Transverse colon (tissue), 4 donors: ENCODE measurements around the gene RBP4. TPM values are rescaled to one million over a fixed set of nuclear protein-coding genes. Genes with fewer than 3 reads are reported as not detected.

Experiments
- DNase-seq: peaks from one replicate; pipeline ENCODE4 v3.0.0-alpha.2; 2019
- H3K27ac ChIP-seq, 4 donors: fragments of 200-600 bp; sonication (generic); 2 replicates each; pipeline ENCODE4 v1.5.1; 2016 to 2018; ENCODE audit warnings: inconsistent platforms in 4 of 4
- H3K27me3 ChIP-seq: fragments of 200-600 bp; sonication (generic); 2 replicates; pipeline ENCODE4 v1.5.1; 2017; ENCODE audit warnings: inconsistent platforms
- H3K36me3 ChIP-seq, 4 donors: fragments of 200-600 bp; sonication (generic); 2 replicates each; pipeline ENCODE4 v1.5.1; 2017 to 2019; ENCODE audit warnings: inconsistent platforms in 4 of 4
- H3K4me1 ChIP-seq, 4 donors: fragments of 200-600 bp; sonication (generic); 2 replicates each; pipeline ENCODE4 v1.5.1; 2017 to 2020; ENCODE audit warnings: inconsistent platforms in 4 of 4
- H3K4me3 ChIP-seq, 4 donors: fragments of 200-600 bp; sonication (generic); 1 replicate in 1 of 4; 2 replicates in 3 of 4; pipeline versions ENCODE4 v1.5.1 to v1.6.1; 2017 to 2019; ENCODE audit warnings: inconsistent platforms in 4 of 4
- H3K9me3 ChIP-seq, 2 donors: fragments of 200-600 bp; sonication (generic); 2 replicates each; pipeline ENCODE4 v1.5.1; 2017 to 2019; ENCODE audit warnings: inconsistent platforms in 2 of 2
- CTCF ChIP-seq, 5 experiments: fragments of 200-600 bp in 3 of 5; fragments of 450-650 bp in 2 of 5; sonication (generic) in 3 of 5; IDR thresholded peaks; 1 replicate in 2 of 5; 2 replicates in 3 of 5; pipeline ENCODE4 v1.5.1; 2016 to 2017; ENCODE audit warnings: antibody characterized with exemption in 5 of 5, inconsistent platforms in 3 of 5, mild to moderate bottlenecking in 2 of 5, moderate library complexity in 1 of 5
- EP300 ChIP-seq: sonication (generic); formaldehyde crosslinking; IDR thresholded peaks from one replicate; pipeline ENCODE4 v1.6.1; 2017; ENCODE audit warnings: antibody characterized with exemption, low read depth
- POLR2A ChIP-seq: fragments of 450-650 bp; IDR thresholded peaks from one replicate; pipeline ENCODE4 v1.6.1; 2016; ENCODE audit warnings: antibody characterized with exemption, mild to moderate bottlenecking, moderate library complexity
- POLR2AphosphoS5 ChIP-seq, 3 donors: sonication (generic); formaldehyde crosslinking; IDR thresholded peaks; one replicate each; pipeline ENCODE4 v1.6.1; 2016; ENCODE audit warnings: antibody characterized with exemption in 3 of 3
- WGBS, 2 donors: methylation state at CpG; one replicate each; pipeline ENCODE4 v1.1.5; 2018; ENCODE audit warnings: low coverage in 1 of 2; 5-methylcytosine and 5-hydroxymethylcytosine counted together
- in situ Hi-C, 4 donors: fragments of 200-750 bp; cut with MboI; loops; one replicate each; pipeline versions ENCODE4 v1.15.0 to v1.15.1; 2017; ENCODE audit warnings: low sequenced_read_pairs in 3 of 4, low pct_ligation_motif_present in 1 of 4, low pct_unique_long_range_greater_than_20kb in 1 of 4
- intact Hi-C: fragments of 100-400 bp; cut with DNase I; formaldehyde crosslinking; loops from one replicate; pipeline ENCODE4 v1.15.1; 2023; ENCODE audit warnings: low total_unique reads
- total RNA-seq, 4 donors: library from RNA; depleted of rRNA; stranded (reverse); fragments of >200 nt; gene quantifications; one replicate each; pipeline ENCODE4 v1.1.0, GENCODE V29; 2016

RBP4 gene
- total RNA-seq, 4 donors from 2014 or later: 3.4 to 18.0 (median 7.1) TPM

DNA sequence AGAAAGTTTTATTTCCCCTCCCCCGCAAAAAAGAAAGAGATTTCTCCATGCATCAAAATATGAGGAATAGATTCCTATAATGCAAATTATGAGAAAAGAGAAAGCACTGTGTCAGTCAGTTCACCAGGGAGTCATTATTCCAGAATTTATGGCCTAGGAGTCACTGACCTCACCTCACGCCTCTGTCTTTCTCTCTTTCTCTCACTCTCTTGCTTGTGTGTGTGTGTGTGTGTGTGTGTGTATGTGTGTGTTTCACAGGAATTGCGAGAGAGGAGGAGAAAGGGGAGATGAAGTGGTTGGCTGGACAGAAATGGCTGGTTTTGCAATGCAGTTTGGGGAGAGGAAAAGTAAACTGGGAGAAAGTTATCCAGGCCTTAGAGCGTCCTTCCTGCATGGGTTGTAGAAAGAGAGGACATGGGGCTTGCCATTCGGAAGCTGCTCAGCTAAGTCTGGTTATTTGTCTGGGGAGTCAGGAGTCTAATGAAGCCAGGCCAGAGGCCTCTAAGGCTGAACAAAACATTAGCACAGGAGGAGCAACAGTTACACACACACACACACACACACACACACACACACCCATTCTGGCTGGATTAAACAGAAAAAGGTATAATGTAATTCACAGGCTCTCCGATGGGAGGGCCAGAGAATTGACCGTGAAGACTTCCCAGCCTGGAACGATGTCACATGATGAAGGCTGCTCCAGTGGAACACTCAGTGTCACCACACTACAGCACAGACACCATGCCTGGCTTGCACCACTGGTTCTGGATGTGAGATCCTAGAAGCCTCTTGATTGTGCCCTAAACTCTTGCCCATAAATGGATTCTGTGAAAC is 47.3 kb downstream of the RBP4 start:
- Histone ChIP-seq H3K4me1 (peaks cover 0 to 21% (median 6%) of the 10 kb centered on the region in 4 donors), H3K9me3 (no peaks in the 10 kb centered on the region), H3K27me3 (no peaks in the 10 kb centered on the region), H3K36me3 (no peaks in the 10 kb centered on the region), H3K27ac (no peak overlapping the region), H3K4me3 (no peak overlapping the region)
- intact Hi-C loops: no loop called here
- in situ Hi-C loops: loop anchor here in 2 of 4 donors (10.0 kb wide), 1 partner anchor 121 kb away; no protein-coding TSS in a partner anchor
- no peak for DNase-seq
- no peak for TF ChIP-seq CTCF (IDR thresholded peaks at IDR 0.05)
- no peak for TF ChIP-seq EP300
- no peak for TF ChIP-seq POLR2AphosphoS5 (IDR thresholded peaks at IDR 0.05)
- TF ChIP-seq POLR2A: no peak
- 0 to 86% methylated on average over 1 to 8 of the region's 8 CpGs for WGBS, 2 donors

- H3K4me3 ChIP-seq: no peak overlapping the region
- no peak for DNase-seq
- TF ChIP-seq POLR2A: no peak
- TF ChIP-seq POLR2AphosphoS5 (IDR thresholded peaks at IDR 0.05): no peak
- no peak for TF ChIP-seq CTCF (IDR thresholded peaks at IDR 0.05)
- no peak for TF ChIP-seq EP300
- no peaks in the 10 kb centered on the region for H3K36me3 ChIP-seq
- H3K27ac ChIP-seq: no peak overlapping the region
- in situ Hi-C loops: loop anchor here in 2 of 4 donors (10.0 kb wide), 1 partner anchor 122 kb away; no protein-coding TSS in a partner anchor
- 88 to 90% methylated on average over 3 of the region's 3 CpGs for WGBS, 2 donors
- H3K27me3 ChIP-seq: no peaks in the 10 kb centered on the region
- intact Hi-C loops: no loop called here
- no peaks in the 10 kb centered on the region for H3K9me3 ChIP-seq
- peaks cover 0 to 21% (median 10%) of the 10 kb centered on the region in 4 donors for H3K4me1 ChIP-seq
These were observed 48.3 kb downstream of the RBP4 start for GRCh38 chr10:93552780-93553179.

GRCh38 chr10:93550606-93551005 is 50.4 kb downstream of the RBP4 start:
- H3K27me3 ChIP-seq: no peaks in the 10 kb centered on the region
- WGBS, 2 donors: 40 to 41% methylated on average over 4 of the region's 4 CpGs
- in situ Hi-C loops (loop anchor here in 2 of 4 donors (10.0 kb wide), 1 partner anchor 124 kb away; no protein-coding TSS in a partner anchor), intact Hi-C loops (no loop called here)
- H3K27ac ChIP-seq: peak overlapping the region; percentile 60 to 79 (median 67)
- no peaks in the 10 kb centered on the region for H3K9me3 ChIP-seq
- peaks cover 0 to 21% (median 10%) of the 10 kb centered on the region in 4 donors for H3K4me1 ChIP-seq
- H3K4me3 ChIP-seq: no peak overlapping the region
- H3K36me3 ChIP-seq: no peaks in the 10 kb centered on the region
- no peak for DNase-seq
- TF ChIP-seq EP300 (no peak), POLR2A (no peak), CTCF (IDR thresholded peaks at IDR 0.05) (no peak), POLR2AphosphoS5 (IDR thresholded peaks at IDR 0.05) (no peak)

DNA sequence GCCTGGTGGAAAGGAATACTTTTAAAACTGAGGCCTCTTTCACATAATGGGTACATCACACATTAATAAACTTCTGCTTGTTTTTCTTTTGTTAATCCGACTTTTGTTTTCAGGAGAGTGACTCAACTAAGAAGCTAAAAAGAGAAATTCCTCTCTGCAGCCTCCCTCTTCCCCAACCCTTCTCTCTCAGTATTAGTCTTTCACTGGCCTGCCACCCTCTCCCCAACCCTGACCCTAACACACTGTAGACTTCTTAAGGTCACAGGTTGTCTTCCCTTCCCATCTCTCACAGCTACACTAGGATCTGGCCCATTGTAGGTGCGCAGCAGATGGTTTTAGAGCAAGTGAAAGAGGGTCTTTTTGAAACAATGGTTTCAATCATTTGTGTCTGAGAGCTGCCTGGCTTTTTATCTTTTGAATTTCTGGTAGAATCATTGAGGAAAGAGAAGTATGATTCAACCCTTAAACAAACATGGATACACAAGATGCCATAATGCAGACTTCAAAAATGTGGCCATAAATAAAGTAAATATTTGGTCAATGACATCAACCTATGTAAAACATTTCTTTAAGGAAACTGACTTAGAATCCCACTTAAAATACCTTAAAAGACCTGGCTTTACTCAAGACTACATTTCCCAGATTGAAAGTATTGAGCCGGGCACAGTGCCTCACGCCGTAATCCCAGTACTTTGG is 52.5 kb downstream of the RBP4 start:
- Histone ChIP-seq H3K4me1 (peaks cover 0 to 15% (median 10%) of the 10 kb centered on the region in 4 donors), H3K9me3 (no peaks in the 10 kb centered on the region), H3K27me3 (no peaks in the 10 kb centered on the region), H3K27ac (peak overlapping the region; percentile 34 to 79 (median 66)), H3K4me3 (no peak overlapping the region), H3K36me3 (no peaks in the 10 kb centered on the region)
- TF ChIP-seq CTCF (IDR thresholded peaks at IDR 0.05) (no peak), POLR2A (no peak), POLR2AphosphoS5 (IDR thresholded peaks at IDR 0.05) (no peak), EP300 (no peak)
- DNase-seq: no peak
- 45 to 67% methylated on average over 2 to 5 of the region's 5 CpGs for WGBS, 2 donors
- in situ Hi-C loops (loop anchor here in 1 of 4 donors (10.0 kb wide), 1 partner anchor 126 kb away; no protein-coding TSS in a partner anchor), intact Hi-C loops (no loop called here)
